ENCODE measurements around the gene ATP9B.
A peak's percentile ranks its signal among the peaks of the same experiment; 100 is the strongest.
"Not testable (repeated sequence)": the region's sequence is repeated elsewhere in the genome, so short reads cannot be mapped to it uniquely, and the experiment has no call there.

ATP9B gene

DNA sequence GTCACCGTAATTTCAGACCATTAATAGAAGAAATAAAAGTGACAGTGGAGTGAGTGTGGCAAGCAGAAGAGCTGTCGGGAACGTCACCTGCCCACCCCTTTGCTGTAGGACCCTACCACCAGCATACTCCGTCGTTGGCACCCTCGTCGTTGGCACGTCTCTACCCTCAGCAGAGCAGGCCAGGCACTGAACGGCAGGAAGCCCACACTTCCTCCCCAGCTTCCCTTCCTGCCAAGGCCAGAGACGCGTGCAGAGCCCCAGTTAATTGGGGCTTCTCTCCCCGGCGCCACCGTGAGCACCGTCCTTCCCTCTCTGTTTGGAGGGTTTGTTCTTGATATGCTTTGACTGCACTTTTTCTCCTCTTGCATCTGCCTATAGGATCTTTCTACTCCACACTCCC, 299.5 kb downstream of the ATP9B start:
- DNase-seq = peak; percentile 67

DNA sequence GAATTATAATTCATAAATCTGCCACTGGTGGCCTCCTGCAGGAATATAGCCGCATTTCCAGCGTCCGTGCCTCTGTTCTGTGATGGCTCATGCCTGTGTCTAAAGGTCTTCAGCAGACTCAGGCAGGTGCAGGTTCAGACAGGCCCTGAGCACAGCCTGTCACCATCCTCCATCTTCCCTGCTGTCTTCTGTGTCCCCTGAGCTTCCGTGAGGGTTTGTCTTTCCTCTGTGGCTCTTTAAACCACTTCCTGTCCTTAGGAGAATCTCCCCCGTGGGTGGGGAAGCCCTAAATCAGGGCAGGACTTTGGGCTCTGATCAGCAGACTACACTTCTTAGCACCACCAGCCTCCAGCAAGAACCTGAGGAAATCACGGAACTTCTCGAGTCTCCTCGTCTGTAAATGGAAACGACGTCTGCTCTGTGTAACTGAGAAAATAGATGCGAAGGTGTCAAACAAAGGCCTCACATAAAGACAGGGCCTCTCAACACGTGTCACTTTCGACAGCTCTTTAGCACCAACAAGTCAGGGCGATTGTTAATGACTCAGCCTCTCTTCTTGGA, 302.4 kb downstream of the ATP9B start:
- no peak for DNase-seq

DNA sequence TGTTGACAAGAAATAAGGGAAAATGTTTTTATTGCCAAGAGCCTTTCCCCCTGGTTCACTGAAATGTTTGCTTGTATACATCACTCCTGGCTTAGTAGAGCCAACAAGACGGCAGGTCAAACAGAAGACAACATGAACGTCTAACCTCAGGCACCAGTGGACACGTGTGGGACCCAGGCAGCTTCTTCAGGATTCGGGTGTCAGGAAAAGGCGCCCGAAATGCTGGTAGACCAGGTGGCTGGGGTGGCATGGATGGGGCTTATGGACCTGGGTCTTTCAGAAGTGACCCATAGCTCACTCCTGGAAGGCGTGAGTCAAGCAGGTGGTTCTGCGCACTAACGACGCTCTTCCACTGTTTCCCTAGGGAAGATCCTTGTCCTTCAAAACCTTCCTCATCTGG, 303.3 kb downstream of the ATP9B start:
- no peak for DNase-seq

DNA sequence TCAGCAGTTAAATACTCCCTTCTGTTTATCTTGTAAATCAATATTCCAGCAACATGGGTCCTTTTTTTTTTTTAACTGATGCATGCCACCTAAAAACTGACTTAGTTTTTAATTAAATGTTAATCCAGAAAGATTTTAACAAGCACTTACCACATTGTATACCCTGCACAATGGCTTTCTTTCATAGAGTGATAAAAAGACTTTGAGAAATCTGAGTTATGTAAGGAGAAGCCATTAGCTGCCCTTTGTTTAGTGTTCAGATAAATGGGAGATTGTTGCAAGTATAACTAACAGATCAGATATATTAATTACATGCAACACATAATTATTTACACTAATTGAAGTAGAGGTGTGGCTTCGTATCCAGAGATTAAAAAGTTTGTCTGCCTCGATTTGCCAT, 303.8 kb downstream of the ATP9B start:
- DNase-seq = no peak

DNA sequence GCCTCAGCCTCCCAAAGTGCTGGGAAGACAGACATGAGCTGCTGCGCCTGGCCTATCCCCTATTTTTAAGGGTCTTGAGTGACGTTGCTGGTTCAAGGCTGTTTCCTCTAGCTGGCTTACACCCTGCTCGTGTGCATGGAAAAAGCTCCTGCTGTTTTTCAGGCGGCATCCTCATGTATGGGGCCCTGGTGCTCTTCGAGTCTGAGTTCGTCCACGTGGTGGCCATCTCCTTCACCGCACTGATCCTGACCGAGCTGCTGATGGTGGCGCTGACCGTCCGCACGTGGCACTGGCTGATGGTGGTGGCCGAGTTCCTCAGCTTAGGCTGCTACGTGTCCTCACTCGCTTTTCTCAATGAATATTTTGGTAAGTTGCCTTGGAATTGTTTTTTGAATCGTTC, 304.5 kb downstream of the ATP9B start:
- no peak for DNase-seq

DNA sequence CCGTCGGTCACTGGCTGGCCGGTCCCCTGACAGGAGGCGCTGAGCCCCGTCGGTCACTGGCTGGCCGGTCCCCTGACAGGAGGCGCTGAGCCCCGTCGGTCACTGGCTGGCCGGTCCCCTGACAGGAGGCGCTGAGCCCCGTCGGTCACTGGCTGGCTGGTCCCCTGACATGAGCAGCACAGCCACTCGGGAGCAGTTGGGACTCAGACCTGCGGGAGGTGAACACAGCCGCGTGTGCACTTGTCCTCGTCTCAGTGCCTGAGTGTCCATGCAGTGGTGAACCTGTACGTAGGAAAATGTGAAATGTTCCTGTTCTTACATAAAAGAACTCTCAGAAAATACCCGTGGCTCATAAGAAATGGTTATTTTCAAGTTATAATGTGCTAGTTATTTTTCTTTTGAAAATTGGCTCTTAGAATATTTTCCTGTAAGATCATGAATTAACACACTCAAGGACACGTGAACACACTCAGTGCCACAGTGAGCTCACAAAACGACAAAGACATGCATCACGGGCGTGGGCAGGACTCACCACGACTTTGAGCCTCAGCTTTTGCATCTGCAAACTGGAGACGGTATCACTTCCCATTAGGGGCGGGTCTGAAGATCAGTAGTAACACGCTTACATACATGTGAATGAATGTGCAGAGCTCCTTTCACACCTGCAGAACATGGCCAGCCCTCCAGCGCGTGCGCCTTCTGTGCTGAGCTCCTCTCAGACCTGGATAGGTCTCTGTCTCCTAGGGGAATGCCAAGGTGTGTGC, 305.4 kb downstream of the ATP9B start:
- no peak for DNase-seq

DNA sequence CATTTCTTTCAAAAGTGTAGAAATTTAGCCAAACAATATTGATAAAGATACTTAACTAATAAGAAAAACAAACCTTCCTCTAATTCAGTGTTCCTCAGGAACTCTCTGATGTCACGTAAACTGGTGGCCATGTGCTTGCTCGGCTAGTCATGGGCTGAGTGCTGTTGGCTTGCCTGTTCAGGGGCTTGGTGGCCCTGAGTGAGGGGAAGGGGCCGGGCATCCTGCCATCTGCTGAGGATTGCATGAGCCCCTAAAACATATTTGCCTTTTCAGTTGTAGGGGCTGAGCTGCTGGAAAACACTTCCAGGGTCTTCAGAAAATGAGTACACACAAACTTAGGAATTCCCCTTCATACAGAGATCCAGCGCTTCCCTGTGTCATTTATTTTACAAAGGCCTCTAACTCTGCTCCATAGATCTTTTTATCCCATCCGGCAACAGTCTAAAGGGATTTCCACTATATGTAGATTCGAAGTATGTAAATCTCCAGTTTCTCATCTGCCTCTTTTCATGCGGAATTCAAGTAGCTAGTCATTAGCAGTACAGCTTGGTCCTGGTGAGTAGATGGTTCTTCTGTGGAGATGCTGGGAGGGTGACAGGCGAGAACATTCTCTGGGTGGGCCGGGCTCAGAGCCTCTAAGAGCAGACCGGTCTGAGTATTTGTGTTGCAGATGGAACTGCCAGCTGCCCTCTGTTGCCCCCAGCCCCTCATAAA, 306.4 kb downstream of the ATP9B start:
- DNase-seq = no peak

DNA sequence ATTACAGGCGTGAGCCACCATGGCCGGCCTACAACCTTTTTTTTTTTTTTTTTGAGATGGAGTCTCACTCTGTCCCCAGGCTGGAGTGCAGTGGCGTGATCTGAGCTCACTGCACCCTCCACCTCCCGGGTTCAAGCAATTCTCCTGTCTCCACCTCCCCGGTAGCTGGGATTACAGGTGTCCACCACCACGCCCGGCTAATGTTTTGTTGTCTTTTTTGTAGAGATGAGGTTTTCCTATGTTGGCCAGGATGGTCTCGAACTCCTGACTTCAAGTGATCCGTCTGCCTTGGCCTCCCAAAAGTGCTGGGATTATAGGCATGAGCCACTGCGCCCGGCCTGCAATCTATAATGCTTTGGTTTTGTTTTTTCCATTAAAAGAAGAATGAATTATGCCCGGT, 307.5 kb downstream of the ATP9B start:
- DNase-seq = not testable (repeated sequence)

DNA sequence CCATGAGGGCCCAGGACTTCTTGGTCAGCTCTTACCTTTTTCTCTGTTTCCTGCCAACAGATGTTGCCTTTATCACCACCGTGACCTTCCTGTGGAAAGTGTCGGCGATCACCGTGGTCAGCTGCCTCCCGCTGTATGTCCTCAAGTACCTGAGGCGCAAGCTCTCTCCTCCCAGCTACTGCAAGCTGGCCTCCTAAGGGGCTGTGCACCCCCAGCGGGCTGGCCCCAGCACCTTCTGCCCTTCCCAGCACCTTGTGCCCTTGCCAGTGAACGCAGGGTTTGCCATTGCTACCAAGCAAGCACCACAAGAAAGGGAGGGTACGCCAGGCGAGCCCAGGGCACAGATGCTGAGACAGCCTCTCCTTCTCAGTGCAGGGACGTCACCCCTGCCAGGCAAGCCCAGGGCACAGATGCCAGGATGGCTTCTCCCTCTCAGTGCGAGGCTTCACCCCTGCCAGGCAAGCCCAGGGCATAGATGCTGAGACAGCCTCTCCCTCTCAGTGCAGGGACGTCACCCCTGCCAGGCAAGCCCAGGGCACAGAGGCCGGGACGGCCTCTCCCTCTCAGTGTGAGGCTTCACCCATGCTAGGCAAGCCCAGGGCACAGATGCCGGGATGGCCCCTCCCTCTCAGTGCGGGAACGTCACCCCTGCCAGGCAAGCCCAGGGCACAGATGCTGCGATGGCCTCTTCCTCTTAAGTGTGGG, 308.1 kb downstream of the ATP9B start:
- DNase-seq = no peak

DNA sequence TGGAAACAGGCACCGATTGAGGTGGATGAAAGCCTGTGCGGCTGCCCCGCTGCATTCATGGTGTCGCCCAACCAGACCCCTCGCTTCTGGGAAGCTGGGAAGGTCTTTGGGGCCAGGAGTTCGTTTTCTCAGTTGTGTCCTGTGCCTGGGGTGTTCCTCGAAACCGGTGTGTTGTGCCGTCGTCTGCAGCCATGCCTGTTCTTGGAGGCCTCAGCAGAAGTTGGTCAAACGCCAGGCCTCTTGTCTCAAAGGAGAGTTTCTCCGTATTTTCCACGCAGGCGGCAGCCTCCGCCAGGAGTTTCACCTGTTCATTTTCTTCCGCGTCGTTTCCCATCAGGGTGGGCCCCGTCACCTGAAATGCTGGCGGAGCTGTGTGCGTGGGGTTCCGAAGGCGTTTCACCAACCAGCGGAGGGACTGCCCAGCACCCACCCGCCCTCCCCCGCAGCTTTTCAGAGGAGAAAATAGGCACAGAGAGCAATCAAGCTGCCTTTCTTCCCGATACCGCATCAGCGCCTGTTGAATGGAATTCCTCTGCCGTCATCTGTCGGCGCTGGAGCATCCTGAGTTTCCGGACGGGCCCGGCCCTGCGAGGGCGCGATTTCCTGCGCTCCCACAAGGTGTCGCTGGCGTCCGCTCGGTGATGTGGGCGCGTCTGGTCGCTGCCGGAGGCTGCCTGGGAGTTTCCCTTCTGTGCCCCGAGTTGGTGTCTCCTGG, 309.5 kb downstream of the ATP9B start:
- no peak for DNase-seq

DNA sequence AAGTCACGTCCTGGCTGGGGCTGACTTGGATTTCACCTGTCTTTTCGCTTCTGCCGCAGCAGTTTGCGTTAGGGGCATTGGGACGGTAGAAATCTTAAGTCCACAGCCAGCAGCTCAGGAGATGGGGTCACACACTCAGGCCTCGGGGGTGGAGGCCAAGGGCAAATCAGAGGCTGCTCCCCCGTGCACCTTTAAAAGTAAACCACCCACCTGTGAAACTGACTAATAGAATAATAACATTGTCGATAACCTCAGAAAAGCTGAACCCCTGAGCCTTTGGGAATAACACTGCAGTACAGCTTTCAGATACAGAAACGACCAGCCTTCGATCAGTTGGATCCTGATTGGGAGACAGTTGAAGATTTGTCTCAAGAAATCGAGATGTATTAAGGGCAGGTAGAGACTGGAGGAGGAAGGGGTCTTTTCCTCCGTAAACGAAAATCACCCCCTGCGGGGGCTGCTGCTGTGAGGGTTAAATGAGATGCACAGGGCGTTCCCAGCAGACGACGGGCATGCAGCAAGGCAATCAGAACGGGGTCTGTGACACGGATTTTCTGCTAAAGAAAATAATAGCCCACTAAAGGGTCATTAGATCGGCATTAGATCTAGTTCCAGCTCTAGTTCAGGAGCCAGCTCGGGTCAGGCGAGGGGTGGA, 310.2 kb downstream of the ATP9B start:
- no peak for DNase-seq

DNA sequence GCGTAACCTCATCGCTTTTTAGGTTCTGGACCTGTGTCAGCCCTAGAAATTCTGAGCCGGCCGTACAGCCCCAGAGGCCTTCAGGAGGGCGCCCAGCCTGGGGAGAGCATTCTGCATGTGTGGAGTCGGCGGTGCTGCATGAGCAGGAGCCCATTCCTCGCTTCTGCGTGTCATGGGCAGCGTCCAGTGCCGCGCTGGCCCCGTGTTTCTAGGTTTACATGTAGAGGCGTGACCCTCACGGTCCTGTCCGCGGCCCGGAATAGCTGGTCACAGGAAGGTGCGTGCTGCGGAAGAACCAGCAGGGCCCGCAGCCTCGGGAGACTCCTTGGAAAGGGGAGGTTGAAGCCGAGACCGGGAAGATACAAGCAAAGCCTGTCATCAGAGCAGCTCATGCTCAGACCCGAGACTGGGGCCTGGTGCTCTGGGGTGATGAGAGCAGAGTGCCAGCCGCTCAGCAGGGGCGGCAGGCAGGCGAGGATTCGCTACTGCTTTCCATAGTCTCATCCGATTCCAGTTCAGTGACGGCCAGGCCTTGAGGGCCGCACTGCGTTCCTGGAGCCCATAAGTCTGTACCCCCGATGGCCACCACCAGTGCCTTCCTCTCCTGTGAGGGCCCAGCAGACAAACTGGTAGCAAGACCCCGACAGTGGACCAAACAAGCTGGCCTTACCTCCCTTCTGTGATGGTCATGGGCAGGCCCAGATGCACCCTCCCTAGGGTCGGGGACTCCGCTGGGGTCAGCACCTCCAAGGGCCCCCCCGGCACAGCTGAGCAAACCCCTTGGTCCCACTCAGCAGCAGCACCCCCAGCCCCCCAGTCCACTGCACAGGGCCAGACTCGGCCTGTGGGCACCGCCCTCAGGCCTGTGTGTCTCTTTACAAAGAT, 311.0 kb downstream of the ATP9B start:
- no peak for DNase-seq

DNA sequence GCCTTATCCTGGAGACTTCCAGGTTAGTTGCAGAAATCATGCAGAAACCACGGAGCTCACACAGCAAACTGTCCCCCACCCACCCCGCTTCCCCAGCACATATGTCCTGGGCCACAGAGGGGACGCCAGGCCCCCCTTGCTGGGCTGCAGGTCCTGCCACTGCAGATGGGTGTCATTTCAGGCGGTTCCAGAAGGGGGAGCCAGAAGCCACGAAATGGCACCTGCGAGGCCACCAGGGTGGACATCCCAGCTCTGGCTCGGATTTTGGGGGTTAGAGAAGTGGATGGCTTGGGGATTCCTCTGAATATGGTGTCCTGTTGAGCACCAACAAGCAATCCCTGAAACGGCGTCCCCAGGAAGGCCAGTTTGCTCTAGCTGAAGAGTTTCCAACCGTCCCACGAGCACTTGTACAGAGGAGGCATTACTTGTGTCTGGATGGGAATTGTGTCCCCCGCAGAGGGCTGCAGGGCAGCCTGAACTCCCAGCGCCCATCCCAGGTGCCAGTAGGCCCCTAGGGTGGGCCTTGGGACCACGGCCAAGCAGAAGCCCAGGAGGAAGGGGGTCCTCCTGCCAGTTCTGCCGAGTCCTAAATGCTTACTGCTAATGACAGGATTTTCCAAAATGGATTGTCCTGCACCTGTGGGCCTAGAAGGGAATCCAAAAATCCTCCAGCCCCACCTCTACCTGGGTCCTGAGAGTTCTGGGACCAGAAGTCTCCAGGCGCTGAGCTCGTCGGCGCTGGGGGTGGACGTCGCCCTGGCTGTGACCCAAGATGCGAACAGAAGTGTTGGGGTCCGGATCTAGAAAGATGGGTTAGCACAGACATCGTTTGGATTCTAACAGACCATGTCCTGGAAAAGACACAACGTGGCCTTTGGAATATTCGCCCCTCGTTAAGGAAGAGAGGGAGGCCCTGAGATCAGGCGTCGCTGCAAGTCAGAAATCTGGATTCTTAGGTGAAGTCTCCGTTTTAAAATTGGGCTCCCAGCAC, 311.9 kb downstream of the ATP9B start:
- no peak for DNase-seq

DNA sequence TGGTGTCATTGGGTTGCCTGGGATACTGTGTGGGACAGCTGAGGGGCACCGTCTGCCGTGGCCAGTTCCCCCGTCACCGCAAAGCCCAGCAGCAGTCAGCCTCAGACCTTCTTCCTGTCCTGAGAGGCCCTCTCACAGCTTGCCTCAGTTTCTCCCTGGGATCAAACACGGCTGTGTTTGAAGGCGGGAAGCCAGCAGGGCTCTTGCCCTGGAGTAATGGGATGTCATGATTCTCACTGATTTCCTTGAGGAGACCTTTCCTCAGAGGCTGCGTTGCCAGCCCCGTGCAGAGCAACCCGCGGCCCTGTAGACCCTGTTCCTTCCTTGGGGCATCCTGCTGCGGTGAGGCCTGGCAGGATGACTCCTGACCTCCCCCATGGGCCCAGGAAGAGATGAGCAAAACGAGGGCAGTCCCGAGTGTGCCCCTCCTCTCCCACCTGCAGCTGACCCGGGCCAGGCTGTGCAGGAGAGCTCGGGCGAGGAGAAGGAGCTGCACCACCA, 312.7 kb downstream of the ATP9B start:
- no peak for DNase-seq

DNA sequence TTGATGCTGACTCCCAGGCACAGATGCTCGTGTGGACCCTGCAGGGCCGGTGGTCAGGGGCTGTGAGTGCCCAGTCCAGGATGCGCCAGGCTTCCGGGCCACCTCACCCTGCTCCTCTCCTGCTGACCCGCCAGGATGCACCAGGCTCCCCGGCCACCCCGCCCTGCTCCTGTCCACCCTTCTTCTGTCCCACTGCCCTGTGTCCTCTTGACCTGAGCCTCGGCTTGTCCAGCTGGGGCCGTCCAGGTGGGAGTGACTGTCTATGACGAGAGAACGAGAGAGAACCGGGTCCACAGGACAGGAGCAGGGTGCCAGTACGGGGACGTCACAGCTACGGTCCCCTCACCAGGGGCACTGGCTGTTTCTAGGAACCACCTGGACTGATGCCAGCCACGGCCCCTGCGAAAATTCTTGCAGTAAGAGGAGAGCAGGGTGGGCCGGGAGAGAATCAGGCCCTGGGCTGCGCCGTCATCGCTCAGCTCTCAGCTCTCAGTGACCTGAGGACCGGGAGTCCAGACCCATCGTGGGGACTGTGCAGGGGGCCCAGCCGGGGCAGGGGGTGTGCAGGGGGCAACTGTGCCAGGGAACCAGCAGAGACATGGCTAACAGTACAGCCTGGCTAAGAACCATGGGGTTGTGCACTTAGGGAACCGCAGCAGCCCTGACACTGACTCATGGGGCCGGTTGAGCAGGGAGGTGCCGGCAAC, 313.6 kb downstream of the ATP9B start:
- no peak for DNase-seq

DNA sequence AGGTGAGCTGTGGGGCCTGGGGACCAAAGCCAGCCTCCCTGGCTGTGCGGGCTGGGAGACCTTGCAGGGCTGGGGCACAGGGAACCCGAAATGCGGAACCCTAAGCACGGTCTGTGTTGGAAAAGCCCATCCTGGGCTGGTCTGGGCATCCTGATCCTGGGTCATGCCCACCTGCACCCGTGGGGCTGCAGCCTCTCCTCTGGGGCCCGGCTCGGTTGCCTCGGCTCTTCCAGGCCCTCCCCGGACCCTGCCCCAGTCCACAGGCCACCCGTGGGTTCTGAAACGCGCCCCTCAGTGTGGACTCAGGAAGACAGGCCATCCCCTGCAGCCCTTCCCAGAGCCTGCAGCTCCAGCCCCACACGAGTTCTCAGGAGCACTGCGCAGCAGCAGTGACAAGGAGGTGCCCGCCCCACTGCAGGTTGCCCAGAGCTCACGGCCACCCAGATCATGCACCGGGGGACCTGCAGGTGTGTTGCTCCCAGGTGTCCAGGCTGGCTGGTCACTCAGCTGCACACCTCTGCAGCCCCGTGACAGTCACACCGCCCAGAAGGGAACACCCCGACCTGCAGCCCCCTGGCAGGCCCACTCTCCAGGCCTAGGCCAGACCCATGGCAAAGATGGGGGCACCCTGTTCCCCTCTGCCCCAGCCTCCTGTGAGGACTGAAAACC, 314.3 kb downstream of the ATP9B start:
- no peak for DNase-seq

DNA sequence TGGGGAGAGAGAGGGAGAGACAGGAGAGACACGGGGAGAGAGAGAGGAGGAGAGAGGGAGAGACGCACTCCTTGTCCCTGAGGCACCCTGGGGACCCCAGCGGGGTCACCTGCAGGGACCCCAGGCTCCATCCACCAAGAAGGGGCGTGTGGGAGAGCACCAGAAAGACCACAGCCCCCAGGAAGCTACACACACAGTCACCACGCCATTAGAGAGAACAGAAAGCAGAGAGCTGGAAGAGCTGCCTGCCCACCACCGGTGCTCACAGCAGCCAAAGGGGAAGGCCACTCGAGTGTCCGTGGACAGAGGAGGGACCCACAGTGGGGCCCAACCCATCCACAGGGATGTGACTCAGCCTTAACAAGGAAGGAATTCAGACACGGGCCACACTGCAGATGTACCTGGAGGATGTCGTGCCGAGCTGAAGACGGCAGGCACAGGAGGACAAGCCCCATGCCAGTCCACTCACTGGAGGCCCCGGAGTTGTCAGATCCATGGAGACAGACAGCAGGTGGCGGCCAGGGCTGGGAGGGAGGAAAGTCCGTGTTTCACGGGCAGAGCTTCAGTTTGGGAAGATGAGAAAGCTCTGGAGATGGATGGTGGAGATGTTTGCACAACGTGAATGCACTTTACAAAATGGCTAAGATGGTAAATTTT, 315.1 kb downstream of the ATP9B start:
- DNase-seq = no peak

DNA sequence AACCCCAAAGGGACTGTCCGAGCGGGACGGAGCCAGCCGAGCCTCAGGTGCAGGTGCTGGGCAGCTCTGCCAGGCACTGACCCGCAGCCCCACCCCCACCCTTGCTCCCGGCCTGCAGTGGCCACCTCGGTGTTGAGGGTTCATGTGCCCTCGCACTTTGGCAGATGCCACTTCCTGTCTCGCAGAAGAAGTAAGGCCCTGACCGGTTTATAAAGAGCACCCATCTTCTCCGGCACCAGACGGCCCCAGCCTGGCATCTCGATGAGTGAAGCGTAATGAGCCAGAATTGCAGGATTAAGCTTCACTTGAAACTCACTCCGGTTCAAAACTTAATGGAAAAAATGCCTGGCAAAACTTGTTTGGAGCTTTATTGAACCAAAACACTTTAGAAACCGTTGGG, 315.6 kb downstream of the ATP9B start:
- no peak for DNase-seq

All from GDM1 (cell line).